Endodermal cell (in vitro differentiated cells): ENCODE measurements around the gene HIRA. TPM values are rescaled to one million over a fixed set of nuclear protein-coding genes. Genes with fewer than 3 reads are reported as not detected.
A peak's percentile ranks its signal among the peaks of the same experiment; 100 is the strongest.

Experiments
- DNase-seq: peaks from one replicate; pipeline ENCODE4 v3.0.0-alpha.2; 2017
- H3K27ac ChIP-seq: 2 replicates; pipeline ENCODE4 v1.5.1; 2013; ENCODE audit warnings: mild to moderate bottlenecking, low read depth, low read length, moderate library complexity
- H3K27me3 ChIP-seq: 2 replicates; pipeline ENCODE4 v1.6.1; 2013; ENCODE audit warnings: mild to moderate bottlenecking, low read length, moderate library complexity; ENCODE audit not compliant: insufficient read depth, control insufficient read depth, poor library complexity, severe bottlenecking
- H3K36me3 ChIP-seq: 2 replicates; pipeline ENCODE4 v1.7.0; 2013; ENCODE audit warnings: mild to moderate bottlenecking, low read length, moderate library complexity; ENCODE audit not compliant: control insufficient read depth, insufficient read depth
- H3K4me1 ChIP-seq: one replicate; pipeline ENCODE4 v1.7.0; 2013; ENCODE audit warnings: low read length; ENCODE audit not compliant: control insufficient read depth, insufficient read depth
- H3K4me3 ChIP-seq: 2 replicates; pipeline ENCODE4 v1.5.1; 2013; ENCODE audit warnings: mild to moderate bottlenecking, low read length, moderate library complexity
- H3K9ac ChIP-seq: 2 replicates; pipeline ENCODE4 v1.6.1; 2013; ENCODE audit warnings: mild to moderate bottlenecking, low read length, moderate library complexity; ENCODE audit not compliant: poor library complexity, severe bottlenecking; ENCODE audit errors: extremely low read depth
- H3K9me3 ChIP-seq: 2 replicates; pipeline ENCODE4 v1.6.1; 2013; ENCODE audit warnings: mild to moderate bottlenecking, low read length, moderate library complexity; ENCODE audit not compliant: control insufficient read depth
- H3K27ac Mint-ChIP-seq: 2 replicates; pipeline ENCODE4 v1.8.0; 2020; ENCODE audit warnings: mixed read lengths
- H3K27me3 Mint-ChIP-seq: 2 replicates; pipeline ENCODE4 v1.8.0; 2021; ENCODE audit warnings: mild to moderate bottlenecking, mixed read lengths; ENCODE audit not compliant: insufficient read depth
- H3K36me3 Mint-ChIP-seq: 2 replicates; pipeline ENCODE4 v1.8.0; 2020; ENCODE audit warnings: low read depth, mixed read lengths
- H3K4me1 Mint-ChIP-seq: 2 replicates; pipeline ENCODE4 v1.8.0; 2020; ENCODE audit warnings: mixed read lengths
- H3K4me3 Mint-ChIP-seq: 2 replicates; pipeline ENCODE4 v1.8.0; 2020; ENCODE audit warnings: mild to moderate bottlenecking, moderate library complexity, mixed read lengths
- H3K9me3 Mint-ChIP-seq: 2 replicates; pipeline ENCODE4 v1.8.0; 2020; ENCODE audit warnings: mild to moderate bottlenecking, mixed read lengths
- WGBS, 2 experiments: methylation state at CpG; one replicate each; pipeline versions ENCODE4 v1.1.5 to v1.1.7; 2013; ENCODE audit warnings: missing lambda C conversion rate in 2 of 2, mixed read lengths in 1 of 2; ENCODE audit not compliant: insufficient coverage in 1 of 2, insufficient read length in 1 of 2; 5-methylcytosine and 5-hydroxymethylcytosine counted together
- total RNA-seq, 2 donors: library from RNA; stranded (reverse); fragmentation: NEBNext Ultra II Directional in 1 of 2; extraction: Animal tissue kit (Norgen Biotek cat#: 25700) in 1 of 2; gene quantifications; 2 replicates in 1 of 2; 3 replicates in 1 of 2; pipeline ENCODE4 v1.2.1, GENCODE V29; 2021
- TF ChIP-seq, protein P1 (sequence below): fragments of 200-600 bp; sonication (generic); conservative IDR thresholded peaks from 2 replicates; pipeline ENCODE4 v1.5.0; 2021; ENCODE audit warnings: antibody characterized with exemption, mild to moderate bottlenecking

HIRA gene
- total RNA-seq, 2 donors from 2014 or later, result 44.8 to 46.6 TPM

DNA sequence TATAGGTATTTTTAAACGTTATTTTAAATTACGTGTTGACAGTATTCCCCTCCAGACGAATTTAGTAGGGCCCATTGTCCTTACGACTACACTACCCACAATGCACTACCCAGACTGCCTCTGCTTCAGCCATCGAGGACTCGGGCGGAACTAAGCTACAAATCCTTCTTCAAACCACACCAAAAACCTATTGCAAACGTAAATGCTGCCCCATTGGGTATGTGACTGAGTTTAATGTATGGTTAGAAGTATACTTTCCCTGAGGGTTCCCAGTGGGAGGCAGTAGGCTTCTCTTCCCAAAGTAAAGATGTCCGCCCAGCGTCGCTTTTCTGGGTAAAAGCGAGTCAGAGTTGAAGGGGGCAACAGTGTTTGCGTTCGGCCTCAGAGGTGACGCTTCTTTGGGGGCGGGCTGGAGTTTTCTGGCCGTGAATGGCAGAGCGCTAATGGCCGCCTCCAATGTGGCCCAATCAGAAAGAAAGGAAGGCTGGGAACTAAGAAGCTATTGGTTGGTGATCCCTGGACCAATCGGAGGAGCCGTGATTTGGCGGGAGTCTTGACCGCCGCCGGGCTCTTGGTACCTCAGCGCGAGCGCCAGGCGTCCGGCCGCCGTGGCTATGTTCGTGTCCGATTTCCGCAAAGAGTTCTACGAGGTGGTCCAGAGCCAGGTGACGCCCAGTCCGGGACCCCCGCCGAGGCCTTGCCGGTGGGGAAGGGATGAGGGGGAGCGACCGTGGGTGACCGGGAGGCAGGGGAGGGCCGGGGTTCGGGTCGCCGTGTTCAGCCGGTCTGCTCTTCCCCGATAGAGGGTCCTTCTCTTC lies 48.0 kb upstream of the HIRA start, which contains the start of gene CDC45:
Gene CDC45, plus strand, starts transcription at position 566 of the 818 bp plus-strand sequence. Its CDS starts 49 bp downstream, at position 615.
- TF ChIP-seq, protein P1, sequence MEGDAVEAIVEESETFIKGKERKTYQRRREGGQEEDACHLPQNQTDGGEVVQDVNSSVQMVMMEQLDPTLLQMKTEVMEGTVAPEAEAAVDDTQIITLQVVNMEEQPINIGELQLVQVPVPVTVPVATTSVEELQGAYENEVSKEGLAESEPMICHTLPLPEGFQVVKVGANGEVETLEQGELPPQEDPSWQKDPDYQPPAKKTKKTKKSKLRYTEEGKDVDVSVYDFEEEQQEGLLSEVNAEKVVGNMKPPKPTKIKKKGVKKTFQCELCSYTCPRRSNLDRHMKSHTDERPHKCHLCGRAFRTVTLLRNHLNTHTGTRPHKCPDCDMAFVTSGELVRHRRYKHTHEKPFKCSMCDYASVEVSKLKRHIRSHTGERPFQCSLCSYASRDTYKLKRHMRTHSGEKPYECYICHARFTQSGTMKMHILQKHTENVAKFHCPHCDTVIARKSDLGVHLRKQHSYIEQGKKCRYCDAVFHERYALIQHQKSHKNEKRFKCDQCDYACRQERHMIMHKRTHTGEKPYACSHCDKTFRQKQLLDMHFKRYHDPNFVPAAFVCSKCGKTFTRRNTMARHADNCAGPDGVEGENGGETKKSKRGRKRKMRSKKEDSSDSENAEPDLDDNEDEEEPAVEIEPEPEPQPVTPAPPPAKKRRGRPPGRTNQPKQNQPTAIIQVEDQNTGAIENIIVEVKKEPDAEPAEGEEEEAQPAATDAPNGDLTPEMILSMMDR, result no peak
- 0 to 1% methylated on average over 27 to 50 of the region's 50 CpGs for WGBS, 2 experiments
- DNase-seq, result peak; percentile 98
- H3K9me3 Mint-ChIP-seq, result no peaks in the 10 kb centered on the region
- H3K36me3 Mint-ChIP-seq, result peaks cover 12% of the 10 kb centered on the region
- no peaks in the 10 kb centered on the region for H3K4me1 ChIP-seq
- peak within 1 kb of the TSS; percentile 99 for H3K9ac ChIP-seq
- peak within 1 kb of the TSS; percentile 93 for H3K4me3 Mint-ChIP-seq
- peaks cover 30% of the 10 kb centered on the region for H3K36me3 ChIP-seq
- H3K27ac Mint-ChIP-seq, result peak within 1 kb of the TSS; percentile 100
- peak within 1 kb of the TSS; percentile 93 for H3K4me3 ChIP-seq
- peak within 1 kb of the TSS; percentile 98 for H3K27ac ChIP-seq
- no peaks in the 10 kb centered on the region for H3K27me3 ChIP-seq
- no peaks in the 10 kb centered on the region for H3K27me3 Mint-ChIP-seq
- H3K9me3 ChIP-seq, result no peaks in the 10 kb centered on the region
- peaks cover 15% of the 10 kb centered on the region for H3K4me1 Mint-ChIP-seq

DNA sequence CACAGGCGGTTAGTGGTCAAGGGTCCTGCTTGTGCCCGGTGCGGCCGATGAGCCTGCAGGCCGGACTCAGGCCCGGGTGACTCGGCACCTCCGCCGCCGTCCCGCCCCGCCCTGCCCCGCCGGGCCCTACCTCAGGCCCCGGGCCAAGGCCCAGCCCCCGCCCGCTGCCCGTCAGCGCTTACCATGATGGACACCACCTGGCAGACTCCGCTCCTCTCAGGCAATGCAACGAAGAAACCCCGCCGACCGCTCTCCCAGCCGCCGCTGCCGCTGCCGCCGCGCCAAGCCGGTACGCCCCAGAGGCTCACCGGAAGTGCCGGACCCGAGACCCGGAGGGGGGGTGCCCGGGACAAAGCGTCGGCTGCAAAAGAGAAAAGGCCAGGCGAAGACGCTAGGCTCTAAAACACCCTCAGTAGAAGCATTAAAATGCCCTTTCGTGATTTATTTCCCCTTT lies 47.4 kb upstream of the HIRA start, which contains the start of gene UFD1:
Gene UFD1, minus strand, starts transcription at position 293 of the 454 bp plus-strand sequence. Its CDS starts 108 bp downstream, at position 185.
- Mint-ChIP-seq H3K36me3 (peaks cover 13% of the 10 kb centered on the region), H3K27ac (peak within 1 kb of the TSS; percentile 100), H3K4me3 (peak within 1 kb of the TSS; percentile 93), H3K4me1 (peaks cover 15% of the 10 kb centered on the region), H3K27me3 (no peaks in the 10 kb centered on the region), H3K9me3 (no peaks in the 10 kb centered on the region)
- Histone ChIP-seq H3K27ac (peak within 1 kb of the TSS; percentile 98), H3K9ac (peak within 1 kb of the TSS; percentile 99), H3K4me3 (peak within 1 kb of the TSS; percentile 93), H3K36me3 (peaks cover 27% of the 10 kb centered on the region), H3K4me1 (no peaks in the 10 kb centered on the region), H3K9me3 (no peaks in the 10 kb centered on the region), H3K27me3 (no peaks in the 10 kb centered on the region)
- peak; percentile 93 for DNase-seq
- TF ChIP-seq, protein P1, result no peak
- WGBS, 2 experiments, result 0% methylated on average over 14 to 40 of the region's 42 CpGs

DNA sequence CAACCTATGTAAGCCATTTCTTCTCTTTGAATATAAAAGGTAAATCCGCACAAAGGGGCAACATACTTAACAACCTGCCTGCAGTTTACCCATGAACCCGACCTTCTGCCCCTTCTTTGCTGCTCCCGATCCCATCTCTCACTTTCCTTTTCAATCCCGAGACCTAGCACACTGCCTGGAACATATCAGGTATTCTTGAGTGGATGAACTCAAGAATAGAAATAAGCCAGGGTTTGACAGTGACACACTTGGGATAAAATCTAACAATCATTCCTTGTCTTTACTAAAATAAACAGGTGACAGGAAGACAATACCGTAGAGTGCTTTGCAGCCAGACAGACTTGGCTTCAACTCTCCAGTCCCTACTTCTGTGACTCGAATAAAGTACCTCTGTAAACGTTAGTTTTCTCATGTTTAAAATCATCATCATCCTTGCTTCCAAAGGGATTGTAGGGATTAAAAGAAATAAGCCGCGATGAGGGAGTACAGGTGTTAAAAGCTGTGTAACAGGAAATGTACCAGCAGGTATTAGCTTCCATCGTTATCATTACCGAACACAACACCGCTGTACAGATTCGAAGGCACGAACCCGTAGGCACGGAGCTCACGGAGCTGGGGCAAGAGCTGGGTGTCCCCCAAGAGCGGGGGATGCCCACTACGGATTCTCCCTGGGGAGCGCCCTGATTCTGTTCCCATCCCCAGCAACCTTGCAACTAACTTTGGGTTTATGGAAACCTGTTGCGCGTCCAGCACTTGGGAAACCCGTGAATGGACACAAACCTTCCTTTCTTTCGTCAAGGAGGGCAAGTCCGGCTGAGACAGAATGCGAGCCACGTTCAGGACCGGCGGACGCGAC lies 46.7 kb upstream of the HIRA start:
- H3K4me1 ChIP-seq, result no peaks in the 10 kb centered on the region
- WGBS, 2 experiments, result 3 to 5% methylated on average over 19 to 31 of the region's 31 CpGs
- H3K36me3 Mint-ChIP-seq, result peaks cover 17% of the 10 kb centered on the region
- no peaks in the 10 kb centered on the region for H3K9me3 ChIP-seq
- H3K27me3 Mint-ChIP-seq, result no peaks in the 10 kb centered on the region
- H3K27me3 ChIP-seq, result no peaks in the 10 kb centered on the region
- H3K9me3 Mint-ChIP-seq, result no peaks in the 10 kb centered on the region
- H3K9ac ChIP-seq, result peak overlapping the region; percentile 99
- H3K27ac Mint-ChIP-seq, result peak overlapping the region; percentile 100
- DNase-seq, result no peak
- TF ChIP-seq, protein P1, result no peak
- H3K36me3 ChIP-seq, result peaks cover 26% of the 10 kb centered on the region
- H3K4me3 Mint-ChIP-seq, result peak overlapping the region; percentile 93
- H3K4me1 Mint-ChIP-seq, result peaks cover 15% of the 10 kb centered on the region
- H3K27ac ChIP-seq, result peak overlapping the region; percentile 98
- peak overlapping the region; percentile 93 for H3K4me3 ChIP-seq
